NOMO-1 treated with DMSO at 0.1 percent for 48 hours (cell line): ENCODE data around the gene RAD51B.
"Not testable (repeated sequence)": the region's sequence is repeated elsewhere in the genome, so short reads cannot be mapped to it uniquely, and the experiment has no call there.

Experiments used
- DNase-seq: peaks from one replicate; lab custom pipeline; 2025; ENCODE audit not compliant: unreplicated experiment; lab: John Stamatoyannopoulos, UW

RAD51B gene

GRCh38 chr14:68749487-68750475 is 930.2 kb downstream of the RAD51B start:
- DNase-seq = no peak

GRCh38 chr14:68752271-68753006 is 932.9 kb downstream of the RAD51B start:
- no peak for DNase-seq

- peak; percentile 11 for DNase-seq
Measured at GRCh38 chr14:68753690-68754089, 934.1 kb downstream of the RAD51B start.

- no peak for DNase-seq
Measured at GRCh38 chr14:68755016-68755353, 935.4 kb downstream of the RAD51B start.

GRCh38 chr14:68756000-68756481 is 936.5 kb downstream of the RAD51B start:
- DNase-seq = no peak

GRCh38 chr14:68756734-68757133 is 937.2 kb downstream of the RAD51B start:
- DNase-seq = no peak

- DNase-seq = peak; percentile 90
Measured at GRCh38 chr14:68757618-68758081, 938.1 kb downstream of the RAD51B start.

GRCh38 chr14:68758301-68758700 is 938.7 kb downstream of the RAD51B start:
- DNase-seq = no peak

- no peak for DNase-seq
Measured at GRCh38 chr14:68759017-68759560, 939.5 kb downstream of the RAD51B start.

- DNase-seq = no peak
Measured at GRCh38 chr14:68759937-68760336, 940.4 kb downstream of the RAD51B start.

- no peak for DNase-seq
Measured at GRCh38 chr14:68760761-68761160, 941.2 kb downstream of the RAD51B start.

GRCh38 chr14:68761391-68761790 is 941.8 kb downstream of the RAD51B start:
- DNase-seq = no peak

GRCh38 chr14:68762953-68763764 is 943.6 kb downstream of the RAD51B start:
- DNase-seq = no peak

GRCh38 chr14:68763843-68764242 is 944.3 kb downstream of the RAD51B start:
- not testable (repeated sequence) for DNase-seq

GRCh38 chr14:68766299-68767247 is 947.0 kb downstream of the RAD51B start:
- no peak for DNase-seq

- DNase-seq = no peak
Measured at GRCh38 chr14:68767248-68767645, 947.7 kb downstream of the RAD51B start.

- DNase-seq = no peak
Measured at GRCh38 chr14:68768316-68768715, 948.7 kb downstream of the RAD51B start.

GRCh38 chr14:68770051-68770450 is 950.5 kb downstream of the RAD51B start:
- DNase-seq = no peak

- DNase-seq = no peak
Measured at GRCh38 chr14:68770553-68771286, 951.1 kb downstream of the RAD51B start.
